ENCODE measurements around the gene DNAH9.

Gene DNAH9

GRCh38 chr17:11757815-11758214, 159.5 kb downstream of the DNAH9 start:
- H3K9ac ChIP-seq = no peak overlapping the region
- no peaks in the 10 kb centered on the region for H4K20me1 ChIP-seq (ENCODE audit: insufficient read depth)
- no peak for TF ChIP-seq CTCF (conservative IDR thresholded peaks at IDR 0.05; ENCODE audit: low read depth, low read length)
- no peaks in the 10 kb centered on the region for H3K4me1 ChIP-seq (ENCODE audit: low read depth, poor library complexity, severe bottlenecking)
- no peaks in the 10 kb centered on the region for H3K27me3 ChIP-seq (ENCODE audit: insufficient read depth, low read depth)
- H3K4me3 ChIP-seq (IDR thresholded peaks at IDR 0.05; ENCODE audit: insufficient read depth, low read depth, low read length) = no peak overlapping the region
- no peak overlapping the region for H2AFZ ChIP-seq (ENCODE audit: low read depth)
- H3K27ac ChIP-seq = no peak overlapping the region
- H3K4me2 ChIP-seq = no peak overlapping the region
- H3K79me2 ChIP-seq (ENCODE audit: insufficient read depth, low read depth) = no peaks in the 10 kb centered on the region
- no peaks in the 10 kb centered on the region for H3K36me3 ChIP-seq (ENCODE audit: insufficient read depth)

GRCh38 chr17:11768106-11768505, 169.8 kb downstream of the DNAH9 start:
- H3K4me1 ChIP-seq (ENCODE audit: low read depth, poor library complexity, severe bottlenecking) = no peaks in the 10 kb centered on the region
- H3K79me2 ChIP-seq (ENCODE audit: insufficient read depth, low read depth) = no peaks in the 10 kb centered on the region
- no peak overlapping the region for H3K9ac ChIP-seq
- no peaks in the 10 kb centered on the region for H3K27me3 ChIP-seq (ENCODE audit: insufficient read depth, low read depth)
- H3K27ac ChIP-seq = no peak overlapping the region
- no peak overlapping the region for H3K4me3 ChIP-seq (IDR thresholded peaks at IDR 0.05; ENCODE audit: insufficient read depth, low read depth, low read length)
- no peak for TF ChIP-seq CTCF (conservative IDR thresholded peaks at IDR 0.05; ENCODE audit: low read depth, low read length)
- no peaks in the 10 kb centered on the region for H3K36me3 ChIP-seq (ENCODE audit: insufficient read depth)
- no peak overlapping the region for H3K4me2 ChIP-seq
- no peak overlapping the region for H2AFZ ChIP-seq (ENCODE audit: low read depth)
- no peaks in the 10 kb centered on the region for H4K20me1 ChIP-seq (ENCODE audit: insufficient read depth)

GRCh38 chr17:11768981-11769380, 170.7 kb downstream of the DNAH9 start:
- no peaks in the 10 kb centered on the region for H3K4me1 ChIP-seq (ENCODE audit: low read depth, poor library complexity, severe bottlenecking)
- no peaks in the 10 kb centered on the region for H3K36me3 ChIP-seq (ENCODE audit: insufficient read depth)
- no peak overlapping the region for H2AFZ ChIP-seq (ENCODE audit: low read depth)
- no peaks in the 10 kb centered on the region for H3K27me3 ChIP-seq (ENCODE audit: insufficient read depth, low read depth)
- H4K20me1 ChIP-seq (ENCODE audit: insufficient read depth) = no peaks in the 10 kb centered on the region
- H3K4me3 ChIP-seq (IDR thresholded peaks at IDR 0.05; ENCODE audit: insufficient read depth, low read depth, low read length) = no peak overlapping the region
- H3K27ac ChIP-seq = no peak overlapping the region
- TF ChIP-seq CTCF (conservative IDR thresholded peaks at IDR 0.05; ENCODE audit: low read depth, low read length) = no peak
- no peaks in the 10 kb centered on the region for H3K79me2 ChIP-seq (ENCODE audit: insufficient read depth, low read depth)
- no peak overlapping the region for H3K4me2 ChIP-seq
- H3K9ac ChIP-seq = no peak overlapping the region

GRCh38 chr17:11772031-11772430, 173.8 kb downstream of the DNAH9 start:
- H3K79me2 ChIP-seq (ENCODE audit: insufficient read depth, low read depth) = no peaks in the 10 kb centered on the region
- H3K4me2 ChIP-seq = no peak overlapping the region
- H3K4me1 ChIP-seq (ENCODE audit: low read depth, poor library complexity, severe bottlenecking) = no peaks in the 10 kb centered on the region
- no peak overlapping the region for H2AFZ ChIP-seq (ENCODE audit: low read depth)
- no peak overlapping the region for H3K9ac ChIP-seq
- no peaks in the 10 kb centered on the region for H4K20me1 ChIP-seq (ENCODE audit: insufficient read depth)
- no peak overlapping the region for H3K4me3 ChIP-seq (IDR thresholded peaks at IDR 0.05; ENCODE audit: insufficient read depth, low read depth, low read length)
- no peak for TF ChIP-seq CTCF (conservative IDR thresholded peaks at IDR 0.05; ENCODE audit: low read depth, low read length)
- no peak overlapping the region for H3K27ac ChIP-seq
- H3K27me3 ChIP-seq (ENCODE audit: insufficient read depth, low read depth) = no peaks in the 10 kb centered on the region
- H3K36me3 ChIP-seq (ENCODE audit: insufficient read depth) = no peaks in the 10 kb centered on the region

All from KMS-11 (cell line).